Measurements from ENCODE around the gene JPH4.

The JPH4 gene

DNA sequence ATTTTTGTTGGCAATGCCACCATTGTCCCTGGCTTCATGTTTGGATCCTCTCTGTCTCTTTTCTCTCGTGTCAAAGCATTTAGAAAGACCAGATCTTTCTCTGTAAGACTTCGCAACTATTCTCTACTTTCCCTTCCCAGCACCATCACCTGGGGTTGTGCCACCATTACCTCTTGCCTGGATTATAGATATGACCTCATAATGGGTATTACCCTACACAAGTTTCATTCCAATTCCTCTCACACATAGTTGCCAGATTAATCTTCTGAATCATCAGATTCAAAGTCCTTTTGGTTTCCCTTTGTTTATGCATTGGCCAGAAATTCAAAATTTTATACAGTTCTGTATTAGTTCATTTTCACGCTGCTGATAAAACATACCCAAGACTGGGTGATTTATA, 30.4 kb upstream of the JPH4 start:
- in situ Hi-C loops (cut with MboI; ENCODE audit: low pct_unique_long_range_greater_than_20kb, low sequenced_read_pairs, unreplicated experiment) = no loop called here
- TF ChIP-seq, protein P1, sequence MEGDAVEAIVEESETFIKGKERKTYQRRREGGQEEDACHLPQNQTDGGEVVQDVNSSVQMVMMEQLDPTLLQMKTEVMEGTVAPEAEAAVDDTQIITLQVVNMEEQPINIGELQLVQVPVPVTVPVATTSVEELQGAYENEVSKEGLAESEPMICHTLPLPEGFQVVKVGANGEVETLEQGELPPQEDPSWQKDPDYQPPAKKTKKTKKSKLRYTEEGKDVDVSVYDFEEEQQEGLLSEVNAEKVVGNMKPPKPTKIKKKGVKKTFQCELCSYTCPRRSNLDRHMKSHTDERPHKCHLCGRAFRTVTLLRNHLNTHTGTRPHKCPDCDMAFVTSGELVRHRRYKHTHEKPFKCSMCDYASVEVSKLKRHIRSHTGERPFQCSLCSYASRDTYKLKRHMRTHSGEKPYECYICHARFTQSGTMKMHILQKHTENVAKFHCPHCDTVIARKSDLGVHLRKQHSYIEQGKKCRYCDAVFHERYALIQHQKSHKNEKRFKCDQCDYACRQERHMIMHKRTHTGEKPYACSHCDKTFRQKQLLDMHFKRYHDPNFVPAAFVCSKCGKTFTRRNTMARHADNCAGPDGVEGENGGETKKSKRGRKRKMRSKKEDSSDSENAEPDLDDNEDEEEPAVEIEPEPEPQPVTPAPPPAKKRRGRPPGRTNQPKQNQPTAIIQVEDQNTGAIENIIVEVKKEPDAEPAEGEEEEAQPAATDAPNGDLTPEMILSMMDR (IDR thresholded peaks at IDR 0.05; ENCODE audit: extremely low read depth, insufficient read depth, missing control alignments) = no peak
- DNase-seq (ENCODE audit: low spot score) = no peak

DNA sequence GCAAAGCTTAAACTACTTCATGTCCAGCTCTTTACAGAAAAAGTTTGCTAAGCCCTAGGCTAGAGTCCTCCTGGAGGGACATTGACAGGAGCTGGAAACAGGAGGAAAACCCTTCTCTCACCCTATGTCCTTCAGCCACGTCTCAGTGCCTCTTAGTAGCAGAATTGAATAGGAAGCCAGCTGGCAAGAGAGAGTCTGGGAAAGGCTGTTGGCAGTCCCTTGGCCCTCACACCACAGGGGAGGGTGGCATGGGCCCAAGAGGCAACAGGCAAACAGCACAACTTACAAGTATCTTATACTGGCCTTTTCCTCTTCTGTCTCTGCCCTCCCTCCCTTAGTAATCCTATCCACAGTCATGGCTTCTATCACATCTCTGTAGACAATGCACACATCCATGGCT, 29.9 kb upstream of the JPH4 start:
- DNase-seq (ENCODE audit: low spot score) = no peak
- TF ChIP-seq, protein P1 (IDR thresholded peaks at IDR 0.05; ENCODE audit: extremely low read depth, insufficient read depth, missing control alignments) = no peak
- in situ Hi-C loops (cut with MboI; ENCODE audit: low pct_unique_long_range_greater_than_20kb, low sequenced_read_pairs, unreplicated experiment) = no loop called here

DNA sequence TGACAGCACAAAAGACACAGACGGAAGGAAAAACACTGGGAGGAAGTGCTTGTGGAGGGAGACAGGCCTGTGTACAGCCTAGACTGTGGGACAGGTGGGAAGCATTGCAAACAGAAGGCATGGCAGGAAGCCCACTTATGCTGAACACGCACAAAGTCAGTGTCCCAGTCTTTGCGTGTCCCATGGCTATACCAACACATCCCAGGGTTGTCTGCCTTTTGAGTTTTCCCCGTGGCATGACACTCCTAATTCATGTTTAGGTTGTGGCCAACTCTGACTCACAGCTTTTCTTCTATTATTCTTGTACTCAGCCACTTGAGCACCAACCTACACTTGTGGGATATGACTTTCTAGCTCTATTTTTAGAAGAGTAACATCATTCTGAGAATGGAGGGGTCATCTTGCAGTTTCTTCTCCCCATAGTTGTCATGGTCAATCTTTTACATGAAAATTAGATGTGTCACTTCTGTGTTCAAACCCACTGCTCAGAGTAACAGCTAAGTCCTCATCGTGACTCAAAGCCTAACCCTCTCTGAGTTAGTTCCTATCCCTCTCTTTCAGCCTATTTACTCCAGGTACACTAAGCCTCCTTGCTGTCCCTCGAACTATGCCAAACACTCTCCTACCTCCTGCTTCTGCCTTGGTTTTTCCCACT, 27.5 kb upstream of the JPH4 start:
- TF ChIP-seq, protein P1 (IDR thresholded peaks at IDR 0.05; ENCODE audit: extremely low read depth, insufficient read depth, missing control alignments) = no peak
- in situ Hi-C loops (cut with MboI; ENCODE audit: low pct_unique_long_range_greater_than_20kb, low sequenced_read_pairs, unreplicated experiment) = no loop called here
- peak; percentile 77 for DNase-seq (ENCODE audit: low spot score)

DNA sequence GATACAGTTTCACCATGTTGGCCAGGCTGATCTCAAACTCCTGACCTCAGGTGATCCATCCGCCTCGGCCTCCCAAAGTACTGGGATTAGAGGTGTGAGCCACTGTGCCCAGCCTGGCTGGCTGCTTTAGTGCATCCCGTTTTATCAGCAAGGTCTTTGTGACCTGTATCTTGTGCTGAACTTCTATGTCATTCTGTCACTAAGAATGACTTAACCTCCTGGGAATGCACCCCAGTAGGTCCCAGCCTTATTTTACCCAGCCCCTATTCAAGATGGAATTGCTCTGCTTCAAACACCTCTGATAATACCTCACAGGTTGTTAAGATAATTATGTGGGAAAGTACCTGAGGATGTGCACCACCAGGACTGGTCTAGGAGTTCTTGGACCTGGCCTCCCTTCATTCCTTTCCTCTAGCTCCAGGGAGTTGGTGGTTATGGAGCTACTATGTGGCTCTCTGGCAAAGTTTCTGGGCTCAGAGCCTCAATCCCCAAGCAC, 26.1 kb upstream of the JPH4 start:
- TF ChIP-seq, protein P1 (IDR thresholded peaks at IDR 0.05; ENCODE audit: extremely low read depth, insufficient read depth, missing control alignments) = no peak
- DNase-seq (ENCODE audit: low spot score) = no peak
- in situ Hi-C loops (cut with MboI; ENCODE audit: low pct_unique_long_range_greater_than_20kb, low sequenced_read_pairs, unreplicated experiment) = no loop called here

DNA sequence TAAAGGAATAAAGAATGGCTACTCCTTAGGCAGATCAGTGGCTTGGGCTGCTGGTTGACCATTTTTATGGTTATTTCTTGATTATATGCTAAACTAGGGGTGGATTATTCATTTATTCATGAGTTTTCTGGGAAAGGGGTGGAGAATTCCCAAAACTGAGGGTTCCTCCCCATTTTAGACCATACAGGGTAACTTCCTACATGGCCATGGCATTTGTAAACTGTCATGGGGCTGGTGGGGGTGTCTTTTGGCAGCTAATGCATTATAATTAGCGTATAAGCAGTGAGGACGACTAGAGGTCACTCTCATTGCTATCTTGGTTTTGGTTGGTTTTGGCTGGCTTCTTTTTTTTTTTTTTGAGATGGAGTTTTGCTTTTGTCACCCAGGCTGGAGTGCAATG, 25.6 kb upstream of the JPH4 start:
- DNase-seq (ENCODE audit: low spot score) = no peak
- TF ChIP-seq, protein P1 (IDR thresholded peaks at IDR 0.05; ENCODE audit: extremely low read depth, insufficient read depth, missing control alignments) = no peak
- in situ Hi-C loops (cut with MboI; ENCODE audit: low pct_unique_long_range_greater_than_20kb, low sequenced_read_pairs, unreplicated experiment) = no loop called here

DNA sequence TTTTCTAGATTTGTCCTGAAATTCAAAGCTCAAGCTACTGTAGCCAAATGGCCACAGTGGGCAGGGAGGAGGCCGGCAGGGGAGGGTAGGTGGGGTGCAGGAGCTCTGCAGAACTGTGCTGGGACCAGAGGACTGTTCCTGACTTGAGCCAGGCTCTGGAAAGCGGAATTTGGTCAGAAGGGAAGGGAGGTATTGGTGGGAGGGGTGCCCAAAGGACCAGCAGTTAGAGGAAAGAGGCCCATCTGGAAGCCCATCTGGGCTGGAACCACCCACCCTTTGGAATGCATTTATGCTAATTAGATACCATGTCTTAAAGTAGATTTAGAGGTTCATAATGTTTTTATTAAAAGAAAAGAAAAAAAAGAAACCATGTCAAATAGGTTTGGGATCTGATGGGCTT, 24.5 kb upstream of the JPH4 start:
- in situ Hi-C loops (cut with MboI; ENCODE audit: low pct_unique_long_range_greater_than_20kb, low sequenced_read_pairs, unreplicated experiment) = no loop called here
- TF ChIP-seq, protein P1 (IDR thresholded peaks at IDR 0.05; ENCODE audit: extremely low read depth, insufficient read depth, missing control alignments) = no peak
- no peak for DNase-seq (ENCODE audit: low spot score)

Data from GM13977 (cell line).